Panc1 (cell line): ENCODE data around the gene STK4. TPM values are rescaled to one million over a fixed set of nuclear protein-coding genes. Genes with fewer than 3 reads are reported as not detected.

Experiments
- ATAC-seq: fragments of 200-7000 bp; cut with Tn5 transposase; 2 replicates; pipeline ENCODE4 v1.9.1; 2020; ENCODE audit warnings: mild to moderate bottlenecking, moderate library complexity
- BruUV-seq: library from RNA; stranded (reverse); fragments of 400-500 nt; replicated peaks from 2 replicates; lab custom pipeline; 2021; lab: Mats Ljungman, UMichigan
- CTCF ChIA-PET: fragments of 300-600 bp; sonication (Branson Sonifier 250); formaldehyde crosslinking; loops from one replicate; lab custom pipeline; 2022; ENCODE audit warnings: antibody characterized with exemption; lab: Charles Lee
- POLR2A ChIA-PET: fragments of 300-600 bp; sonication (Branson Sonifier 250); formaldehyde crosslinking; loops from one replicate; lab custom pipeline; 2022; ENCODE audit warnings: antibody characterized with exemption; lab: Charles Lee
- DNase-seq: peaks from one replicate; pipeline ENCODE4 v3.0.0-alpha.2; 2010; ENCODE audit warnings: low read depth, low spot score
- H3K27ac ChIP-seq: 2 replicates; pipeline ENCODE4 v1.5.1; 2011; ENCODE audit warnings: mild to moderate bottlenecking, low read length, inconsistent platforms
- H3K27me3 ChIP-seq: fragments of 200-500 bp; sonication (Bioruptor generic); 2 replicates; pipeline ENCODE4 v1.6.0; 2014; ENCODE audit warnings: low read length, inconsistent platforms; ENCODE audit not compliant: control insufficient read depth, insufficient read depth
- H3K36me3 ChIP-seq: fragments of 200-500 bp; sonication (Bioruptor generic); 2 replicates; pipeline ENCODE4 v1.5.1; 2014; ENCODE audit warnings: inconsistent platforms, mild to moderate bottlenecking, low read length, moderate library complexity; ENCODE audit not compliant: control insufficient read depth, insufficient read depth
- H3K4me1 ChIP-seq: 2 replicates; pipeline ENCODE4 v1.5.1; 2011; ENCODE audit warnings: inconsistent platforms, mild to moderate bottlenecking, low read length, moderate library complexity; ENCODE audit not compliant: control insufficient read depth, insufficient read depth
- H3K4me3 ChIP-seq, 2 experiments: 2 replicates each; pipeline ENCODE4 v1.5.1; 2011 to 2012; ENCODE audit warnings: low read depth in 2 of 2, low read length in 2 of 2, mild to moderate bottlenecking in 2 of 2, inconsistent platforms in 1 of 2, moderate library complexity in 1 of 2
- H3K9me3 ChIP-seq: fragments of 200-500 bp; sonication (Bioruptor generic); 2 replicates; pipeline ENCODE4 v1.5.1; 2014; ENCODE audit warnings: low read depth, mild to moderate bottlenecking, inconsistent platforms, low read length, moderate library complexity; ENCODE audit not compliant: control insufficient read depth, insufficient read depth
- POLR2AphosphoS5 ChIP-seq: IDR thresholded peaks from 2 replicates; pipeline ENCODE4 v1.6.1; 2012; ENCODE audit warnings: mild to moderate bottlenecking, low read depth, low read length, moderate library complexity
- SIN3A ChIP-seq: IDR thresholded peaks from 2 replicates; pipeline ENCODE4 v1.6.1; 2012; ENCODE audit warnings: low read depth, mild to moderate bottlenecking, low read length, moderate library complexity, borderline replicate concordance; ENCODE audit not compliant: insufficient read depth
- TCF7L2 ChIP-seq: IDR thresholded peaks from 2 replicates; pipeline ENCODE4 v1.6.1; 2011; ENCODE audit warnings: mild to moderate bottlenecking, low read depth, low read length, inconsistent platforms
- in situ Hi-C: cut with HindIII; loops from 2 replicates; pipeline ENCODE4 v1.10.0; 2016; ENCODE audit warnings: low sequenced_read_pairs, low pct_unique_long_range_greater_than_20kb
- intact Hi-C: fragments of 100-400 bp; cut with micrococcal nuclease; formaldehyde crosslinking; loops from one replicate; pipeline ENCODE4 v1.10.0; 2022; ENCODE audit not compliant: unreplicated experiment
- total RNA-seq: library from RNA; stranded (reverse); gene quantifications from one replicate; pipeline ENCODE4 v1.2.1, GENCODE V29; 2021; ENCODE audit not compliant: unreplicated experiment
- TF ChIP-seq, protein P1 (sequence below): fragments of 450-650 bp; IDR thresholded peaks from 2 replicates; pipeline ENCODE4 v1.5.1; 2017; ENCODE audit warnings: mild to moderate bottlenecking
- TF ChIP-seq, protein P2 (sequence below), 2 experiments: IDR thresholded peaks; 2 replicates each; pipeline ENCODE4 v1.6.1; 2011 to 2012; ENCODE audit warnings: low read depth in 2 of 2, control low read depth in 1 of 2, low read length in 1 of 2, mild to moderate bottlenecking in 1 of 2, moderate library complexity in 1 of 2; ENCODE audit not compliant: insufficient read depth in 1 of 2

The STK4 gene
- total RNA-seq, 1 experiment from 2014 or later = 50.2 TPM

DNA sequence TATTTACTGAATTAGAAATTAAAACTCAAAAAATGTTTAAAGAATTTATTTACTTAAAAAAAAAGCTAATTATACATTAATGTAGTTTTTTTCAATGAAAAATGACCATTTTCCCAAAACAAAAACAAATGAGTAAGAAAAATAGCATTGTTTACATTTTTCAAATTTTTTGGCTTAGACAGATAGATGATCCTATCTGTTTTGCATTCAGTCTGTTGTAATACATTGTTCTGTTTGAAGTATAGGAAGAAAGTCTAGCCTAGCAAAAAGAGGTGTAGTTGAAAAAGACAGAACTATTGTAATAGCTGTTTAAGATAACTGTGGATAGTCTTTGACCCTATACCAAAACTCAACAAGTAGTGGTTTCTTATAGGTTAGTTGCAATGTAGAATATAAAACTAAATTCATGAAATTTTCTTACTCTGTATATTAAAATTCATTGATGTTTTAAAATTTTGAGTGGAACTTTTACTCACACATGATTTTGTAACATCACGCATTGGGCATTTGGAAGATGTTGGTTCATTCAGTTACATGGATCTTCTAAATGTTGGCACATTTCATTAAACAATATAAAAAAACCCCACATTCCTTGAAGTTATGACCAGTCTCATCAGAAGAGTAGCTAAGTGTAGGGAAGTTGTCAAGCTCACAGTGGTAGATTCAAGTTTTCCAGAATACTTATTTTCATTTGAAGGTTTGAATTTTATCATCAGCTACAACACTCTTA is 72.6 kb downstream of the STK4 start:
- DNase-seq (no peak), ATAC-seq (no peak)
- no peak overlapping the region for H3K4me3 ChIP-seq
- no peaks in the 10 kb centered on the region for H3K27me3 ChIP-seq
- no peaks in the 10 kb centered on the region for H3K9me3 ChIP-seq
- peaks cover 16% of the 10 kb centered on the region for H3K4me1 ChIP-seq
- CTCF ChIA-PET = no interaction called here
- in situ Hi-C loops (no loop called here), intact Hi-C loops (no loop called here)
- H3K36me3 ChIP-seq = no peaks in the 10 kb centered on the region
- no peak for TF ChIP-seq TCF7L2
- TF ChIP-seq SIN3A = no peak
- TF ChIP-seq, protein P1, sequence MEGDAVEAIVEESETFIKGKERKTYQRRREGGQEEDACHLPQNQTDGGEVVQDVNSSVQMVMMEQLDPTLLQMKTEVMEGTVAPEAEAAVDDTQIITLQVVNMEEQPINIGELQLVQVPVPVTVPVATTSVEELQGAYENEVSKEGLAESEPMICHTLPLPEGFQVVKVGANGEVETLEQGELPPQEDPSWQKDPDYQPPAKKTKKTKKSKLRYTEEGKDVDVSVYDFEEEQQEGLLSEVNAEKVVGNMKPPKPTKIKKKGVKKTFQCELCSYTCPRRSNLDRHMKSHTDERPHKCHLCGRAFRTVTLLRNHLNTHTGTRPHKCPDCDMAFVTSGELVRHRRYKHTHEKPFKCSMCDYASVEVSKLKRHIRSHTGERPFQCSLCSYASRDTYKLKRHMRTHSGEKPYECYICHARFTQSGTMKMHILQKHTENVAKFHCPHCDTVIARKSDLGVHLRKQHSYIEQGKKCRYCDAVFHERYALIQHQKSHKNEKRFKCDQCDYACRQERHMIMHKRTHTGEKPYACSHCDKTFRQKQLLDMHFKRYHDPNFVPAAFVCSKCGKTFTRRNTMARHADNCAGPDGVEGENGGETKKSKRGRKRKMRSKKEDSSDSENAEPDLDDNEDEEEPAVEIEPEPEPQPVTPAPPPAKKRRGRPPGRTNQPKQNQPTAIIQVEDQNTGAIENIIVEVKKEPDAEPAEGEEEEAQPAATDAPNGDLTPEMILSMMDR = no peak
- TF ChIP-seq, protein P2, sequence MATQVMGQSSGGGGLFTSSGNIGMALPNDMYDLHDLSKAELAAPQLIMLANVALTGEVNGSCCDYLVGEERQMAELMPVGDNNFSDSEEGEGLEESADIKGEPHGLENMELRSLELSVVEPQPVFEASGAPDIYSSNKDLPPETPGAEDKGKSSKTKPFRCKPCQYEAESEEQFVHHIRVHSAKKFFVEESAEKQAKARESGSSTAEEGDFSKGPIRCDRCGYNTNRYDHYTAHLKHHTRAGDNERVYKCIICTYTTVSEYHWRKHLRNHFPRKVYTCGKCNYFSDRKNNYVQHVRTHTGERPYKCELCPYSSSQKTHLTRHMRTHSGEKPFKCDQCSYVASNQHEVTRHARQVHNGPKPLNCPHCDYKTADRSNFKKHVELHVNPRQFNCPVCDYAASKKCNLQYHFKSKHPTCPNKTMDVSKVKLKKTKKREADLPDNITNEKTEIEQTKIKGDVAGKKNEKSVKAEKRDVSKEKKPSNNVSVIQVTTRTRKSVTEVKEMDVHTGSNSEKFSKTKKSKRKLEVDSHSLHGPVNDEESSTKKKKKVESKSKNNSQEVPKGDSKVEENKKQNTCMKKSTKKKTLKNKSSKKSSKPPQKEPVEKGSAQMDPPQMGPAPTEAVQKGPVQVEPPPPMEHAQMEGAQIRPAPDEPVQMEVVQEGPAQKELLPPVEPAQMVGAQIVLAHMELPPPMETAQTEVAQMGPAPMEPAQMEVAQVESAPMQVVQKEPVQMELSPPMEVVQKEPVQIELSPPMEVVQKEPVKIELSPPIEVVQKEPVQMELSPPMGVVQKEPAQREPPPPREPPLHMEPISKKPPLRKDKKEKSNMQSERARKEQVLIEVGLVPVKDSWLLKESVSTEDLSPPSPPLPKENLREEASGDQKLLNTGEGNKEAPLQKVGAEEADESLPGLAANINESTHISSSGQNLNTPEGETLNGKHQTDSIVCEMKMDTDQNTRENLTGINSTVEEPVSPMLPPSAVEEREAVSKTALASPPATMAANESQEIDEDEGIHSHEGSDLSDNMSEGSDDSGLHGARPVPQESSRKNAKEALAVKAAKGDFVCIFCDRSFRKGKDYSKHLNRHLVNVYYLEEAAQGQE (IDR thresholded peaks at IDR 0.05; ENCODE audit: insufficient read depth in 1 of 2, low read depth in 2 of 2, low read length in 1 of 2) = no peak
- TF ChIP-seq POLR2AphosphoS5 = no peak
- POLR2A ChIA-PET = interaction anchor here (0.6 kb wide), 1 partner anchor 330 kb away, joined by 3 read pairs; no protein-coding TSS in a partner anchor
- no peak overlapping the region for H3K27ac ChIP-seq
- no TSS peak for BruUV-seq

DNA sequence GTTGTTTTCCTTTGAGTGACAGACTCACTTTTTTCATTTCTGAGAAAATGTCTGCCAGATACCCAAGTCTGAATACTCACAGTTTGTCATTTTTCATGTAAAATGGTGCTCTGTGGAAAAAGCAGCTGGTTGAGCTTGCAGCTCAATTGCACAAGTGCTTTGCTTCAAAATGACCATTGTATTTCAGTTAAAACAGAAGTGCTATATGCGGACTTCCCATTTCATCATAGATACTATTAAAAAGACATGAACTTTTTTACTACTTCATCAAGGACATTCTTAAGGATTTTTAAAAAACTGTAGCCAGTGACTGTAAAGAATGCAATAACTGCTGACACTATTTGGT is 73.1 kb downstream of the STK4 start:
- H3K9me3 ChIP-seq = no peaks in the 10 kb centered on the region
- intact Hi-C loops (no loop called here), in situ Hi-C loops (no loop called here)
- H3K4me3 ChIP-seq = no peak overlapping the region
- BruUV-seq = no TSS peak
- H3K4me1 ChIP-seq = peaks cover 16% of the 10 kb centered on the region
- ChIA-PET POLR2A (interaction anchor here (0.6 kb wide), 1 partner anchor 330 kb away, joined by 3 read pairs; no protein-coding TSS in a partner anchor), CTCF (no interaction called here)
- DNase-seq (no peak), ATAC-seq (no peak)
- TF ChIP-seq TCF7L2 (no peak), POLR2AphosphoS5 (no peak), SIN3A (no peak)
- TF ChIP-seq, protein P2 (IDR thresholded peaks at IDR 0.05; ENCODE audit: insufficient read depth in 1 of 2, low read depth in 2 of 2, low read length in 1 of 2) = no peak
- TF ChIP-seq, protein P1 = no peak
- H3K36me3 ChIP-seq = no peaks in the 10 kb centered on the region
- H3K27me3 ChIP-seq = no peaks in the 10 kb centered on the region
- no peak overlapping the region for H3K27ac ChIP-seq
